Measurements from ENCODE around the gene DLG2.

DLG2 gene

DNA sequence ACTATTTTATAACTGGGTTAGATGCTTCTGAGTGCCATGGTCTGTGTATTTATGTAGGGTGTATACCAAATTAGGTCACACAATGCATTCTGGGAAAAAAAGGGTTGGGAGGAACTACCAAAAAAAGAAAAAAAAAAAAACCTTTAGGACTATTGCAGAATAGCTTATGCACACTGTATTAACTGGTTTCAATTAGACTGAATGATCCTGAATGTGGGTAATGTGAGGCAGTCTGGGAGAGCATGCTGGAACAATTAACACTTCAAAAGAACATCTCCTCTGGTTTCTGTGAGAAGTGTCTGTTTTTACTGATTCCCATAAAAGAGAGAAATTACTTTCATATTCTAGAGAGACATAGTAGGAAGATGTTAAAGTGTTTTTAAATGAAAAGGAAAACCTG is 521.3 kb downstream of the DLG2 start:
- Histone ChIP-seq H3K36me3 (ENCODE audit: control insufficient read depth, insufficient read depth, low read length) (no peaks in the 10 kb centered on the region), H3K27me3 (ENCODE audit: control insufficient read depth, insufficient read depth, low read length) (no peaks in the 10 kb centered on the region), H3K4me1 (ENCODE audit: control insufficient read depth, insufficient read depth, low read length) (no peaks in the 10 kb centered on the region), H3K9me3 (ENCODE audit: control insufficient read depth, insufficient read depth, low read length) (no peaks in the 10 kb centered on the region), H3K27ac (ENCODE audit: low read length) (no peak overlapping the region), H3K4me3 (ENCODE audit: low read length) (no peak overlapping the region)
- no peak for DNase-seq (ENCODE audit: low read depth, low spot score)

DNA sequence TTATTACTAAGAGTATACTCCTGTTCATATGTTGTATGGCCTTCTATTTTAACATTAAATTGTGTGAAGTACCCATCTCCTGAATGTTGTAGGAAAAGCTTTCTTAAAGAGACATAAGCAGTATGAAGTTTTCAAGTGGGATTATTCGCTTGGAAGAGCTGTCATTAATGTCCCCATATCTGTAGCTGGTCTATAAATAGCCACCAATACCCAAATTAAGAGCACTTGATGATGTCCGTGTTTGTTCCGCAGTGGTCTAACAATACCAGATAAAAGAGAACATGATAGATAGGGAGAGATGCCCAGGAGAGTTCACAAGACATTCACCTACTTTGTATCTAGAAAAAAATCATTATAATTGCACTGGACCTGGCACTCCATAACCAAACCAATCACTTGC is 527.6 kb downstream of the DLG2 start:
- Histone ChIP-seq H3K36me3 (ENCODE audit: control insufficient read depth, insufficient read depth, low read length) (no peaks in the 10 kb centered on the region), H3K9me3 (ENCODE audit: control insufficient read depth, insufficient read depth, low read length) (no peaks in the 10 kb centered on the region), H3K4me3 (ENCODE audit: low read length) (no peak overlapping the region), H3K27ac (ENCODE audit: low read length) (no peak overlapping the region), H3K27me3 (ENCODE audit: control insufficient read depth, insufficient read depth, low read length) (no peaks in the 10 kb centered on the region), H3K4me1 (ENCODE audit: control insufficient read depth, insufficient read depth, low read length) (no peaks in the 10 kb centered on the region)
- DNase-seq (ENCODE audit: low read depth, low spot score): no peak
- no CpG with 5 or more reads among the region's 3 CpGs for WGBS (ENCODE audit: insufficient coverage, insufficient read length)

DNA sequence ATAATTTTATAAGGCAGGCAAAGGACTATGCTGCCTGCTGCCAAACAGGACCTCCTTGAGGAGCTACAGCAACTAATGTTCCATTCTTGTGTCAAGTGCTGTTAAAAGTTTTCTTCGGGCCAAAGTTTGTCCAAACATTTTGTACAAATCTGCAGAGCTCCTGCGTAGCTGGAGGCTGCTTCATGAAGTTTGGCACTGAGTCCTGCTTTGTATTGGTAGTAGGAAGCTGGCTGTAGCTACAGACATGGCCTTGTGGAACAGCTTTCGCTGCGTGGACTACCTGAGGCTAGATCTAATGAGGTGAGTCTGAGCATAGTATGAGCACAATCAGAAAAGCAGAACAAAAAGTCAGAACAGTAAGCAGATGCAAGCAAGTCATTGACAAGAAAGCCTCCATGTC is 528.1 kb downstream of the DLG2 start:
- H3K4me1 ChIP-seq (ENCODE audit: control insufficient read depth, insufficient read depth, low read length): no peaks in the 10 kb centered on the region
- WGBS (ENCODE audit: insufficient coverage, insufficient read length): no CpG with 5 or more reads among the region's 4 CpGs
- DNase-seq (ENCODE audit: low read depth, low spot score): no peak
- no peak overlapping the region for H3K27ac ChIP-seq (ENCODE audit: low read length)
- H3K4me3 ChIP-seq (ENCODE audit: low read length): no peak overlapping the region
- H3K36me3 ChIP-seq (ENCODE audit: control insufficient read depth, insufficient read depth, low read length): no peaks in the 10 kb centered on the region
- no peaks in the 10 kb centered on the region for H3K27me3 ChIP-seq (ENCODE audit: control insufficient read depth, insufficient read depth, low read length)
- no peaks in the 10 kb centered on the region for H3K9me3 ChIP-seq (ENCODE audit: control insufficient read depth, insufficient read depth, low read length)

GRCh38 chr11:85096939-85097338 is 530.2 kb downstream of the DLG2 start:
- Histone ChIP-seq H3K27me3 (ENCODE audit: control insufficient read depth, insufficient read depth, low read length) (no peaks in the 10 kb centered on the region), H3K4me1 (ENCODE audit: control insufficient read depth, insufficient read depth, low read length) (no peaks in the 10 kb centered on the region), H3K27ac (ENCODE audit: low read length) (no peak overlapping the region), H3K36me3 (ENCODE audit: control insufficient read depth, insufficient read depth, low read length) (no peaks in the 10 kb centered on the region), H3K4me3 (ENCODE audit: low read length) (no peak overlapping the region), H3K9me3 (ENCODE audit: control insufficient read depth, insufficient read depth, low read length) (no peaks in the 10 kb centered on the region)
- DNase-seq (ENCODE audit: low read depth, low spot score): no peak
- WGBS (ENCODE audit: insufficient coverage, insufficient read length): no CpG with 5 or more reads among the region's 6 CpGs

- DNase-seq (ENCODE audit: low read depth, low spot score): no peak
- H3K27me3 ChIP-seq (ENCODE audit: control insufficient read depth, insufficient read depth, low read length): no peaks in the 10 kb centered on the region
Observed at GRCh38 chr11:85095239-85095638, 531.9 kb downstream of the DLG2 start.

GRCh38 chr11:85094795-85095194 is 532.3 kb downstream of the DLG2 start:
- no peaks in the 10 kb centered on the region for H3K9me3 ChIP-seq (ENCODE audit: control insufficient read depth, insufficient read depth, low read length)
- no peaks in the 10 kb centered on the region for H3K4me1 ChIP-seq (ENCODE audit: control insufficient read depth, insufficient read depth, low read length)
- H3K27ac ChIP-seq (ENCODE audit: low read length): no peak overlapping the region
- DNase-seq (ENCODE audit: low read depth, low spot score): no peak
- no peaks in the 10 kb centered on the region for H3K27me3 ChIP-seq (ENCODE audit: control insufficient read depth, insufficient read depth, low read length)
- no peak overlapping the region for H3K4me3 ChIP-seq (ENCODE audit: low read length)
- no peaks in the 10 kb centered on the region for H3K36me3 ChIP-seq (ENCODE audit: control insufficient read depth, insufficient read depth, low read length)
- no CpG with 5 or more reads among the region's 1 CpG for WGBS (ENCODE audit: insufficient coverage, insufficient read length)

More at GRCh38 chr11:85095239-85095638, 531.9 kb downstream of the DLG2 start:
- Histone ChIP-seq H3K36me3 (ENCODE audit: control insufficient read depth, insufficient read depth, low read length) (no peaks in the 10 kb centered on the region), H3K9me3 (ENCODE audit: control insufficient read depth, insufficient read depth, low read length) (no peaks in the 10 kb centered on the region), H3K4me1 (ENCODE audit: control insufficient read depth, insufficient read depth, low read length) (no peaks in the 10 kb centered on the region), H3K27ac (ENCODE audit: low read length) (no peak overlapping the region), H3K4me3 (ENCODE audit: low read length) (no peak overlapping the region)

DNA sequence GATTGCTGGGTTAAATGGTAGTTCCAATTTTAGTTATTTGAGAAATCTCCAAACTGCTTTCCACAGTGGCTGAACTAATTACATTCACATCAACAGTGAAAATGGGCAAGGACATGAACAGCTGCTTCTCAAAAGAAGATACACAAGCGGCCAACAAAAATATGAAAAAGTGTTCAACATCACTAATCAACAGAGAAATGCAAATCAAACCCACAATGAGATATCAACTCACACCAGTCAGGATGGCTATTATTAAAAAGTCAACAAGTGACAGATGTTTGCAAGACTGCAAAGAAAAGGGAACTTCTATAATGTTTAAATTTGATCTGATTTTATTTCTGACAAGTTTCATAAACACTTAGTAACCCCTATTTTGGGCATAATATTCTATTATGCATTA is 537.5 kb downstream of the DLG2 start:
- no peak overlapping the region for H3K4me3 ChIP-seq (ENCODE audit: low read length)
- no peak overlapping the region for H3K27ac ChIP-seq (ENCODE audit: low read length)
- H3K27me3 ChIP-seq (ENCODE audit: control insufficient read depth, insufficient read depth, low read length): no peaks in the 10 kb centered on the region
- no peaks in the 10 kb centered on the region for H3K4me1 ChIP-seq (ENCODE audit: control insufficient read depth, insufficient read depth, low read length)
- no CpG with 5 or more reads among the region's 1 CpG for WGBS (ENCODE audit: insufficient coverage, insufficient read length)
- no peaks in the 10 kb centered on the region for H3K36me3 ChIP-seq (ENCODE audit: control insufficient read depth, insufficient read depth, low read length)
- no peaks in the 10 kb centered on the region for H3K9me3 ChIP-seq (ENCODE audit: control insufficient read depth, insufficient read depth, low read length)
- DNase-seq (ENCODE audit: low read depth, low spot score): no peak

DNA sequence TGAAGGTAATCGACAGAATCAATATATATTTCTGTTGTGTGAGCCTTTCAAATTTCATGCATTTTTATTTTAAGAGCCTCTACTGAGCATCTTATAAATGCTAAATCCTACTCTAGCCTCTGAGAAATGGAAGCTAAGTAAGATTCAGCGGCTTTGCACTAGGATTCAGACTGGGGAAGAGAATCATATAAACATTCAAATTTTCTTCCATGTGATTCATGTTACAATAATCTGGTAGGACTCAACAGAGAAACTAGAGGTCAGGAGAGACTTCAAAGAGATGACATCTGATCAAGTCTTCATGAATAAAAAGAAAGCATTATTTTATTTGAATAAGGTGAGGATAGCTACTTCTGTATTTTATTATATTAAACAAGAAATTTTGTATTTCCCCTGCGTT is 538.9 kb downstream of the DLG2 start:
- Histone ChIP-seq H3K4me1 (ENCODE audit: control insufficient read depth, insufficient read depth, low read length) (no peaks in the 10 kb centered on the region), H3K27me3 (ENCODE audit: control insufficient read depth, insufficient read depth, low read length) (no peaks in the 10 kb centered on the region), H3K4me3 (ENCODE audit: low read length) (no peak overlapping the region), H3K9me3 (ENCODE audit: control insufficient read depth, insufficient read depth, low read length) (no peaks in the 10 kb centered on the region), H3K27ac (ENCODE audit: low read length) (no peak overlapping the region), H3K36me3 (ENCODE audit: control insufficient read depth, insufficient read depth, low read length) (no peaks in the 10 kb centered on the region)
- DNase-seq (ENCODE audit: low read depth, low spot score): no peak
- no CpG with 5 or more reads among the region's 3 CpGs for WGBS (ENCODE audit: insufficient coverage, insufficient read length)

DNA sequence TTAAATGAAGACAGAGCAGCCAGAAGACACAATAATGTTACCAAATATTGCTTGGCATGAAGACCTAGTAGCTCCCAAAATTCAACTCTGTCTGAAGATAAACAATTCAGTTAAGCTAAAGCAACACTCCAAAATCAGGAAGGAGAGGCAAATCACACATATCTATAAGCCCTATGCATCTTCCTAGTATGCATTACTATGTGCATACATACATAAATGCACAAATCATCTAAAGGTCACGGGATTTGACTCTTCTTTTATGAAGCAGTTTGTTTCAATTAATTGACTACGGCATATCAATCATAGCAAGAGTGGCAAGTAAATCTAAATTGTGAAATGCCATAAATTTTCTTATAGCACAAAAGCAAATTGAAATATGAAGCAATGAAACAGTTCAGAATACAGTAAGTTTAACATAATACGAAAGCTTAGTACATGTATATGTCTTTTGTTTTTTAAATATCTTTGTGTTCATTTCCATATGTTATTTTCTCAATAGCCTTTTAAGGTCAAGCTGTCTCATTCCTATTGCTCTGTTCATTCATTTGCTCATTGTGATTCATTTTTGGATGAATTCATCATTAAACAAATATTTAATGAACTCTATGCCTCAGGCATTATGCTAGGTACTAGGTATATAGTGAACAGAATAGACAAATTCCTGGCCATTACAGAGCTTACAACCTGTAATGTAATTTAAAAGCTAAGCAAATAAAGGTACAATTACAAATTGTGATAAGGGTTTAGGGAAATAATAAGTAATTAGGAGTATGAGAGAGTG is 540.5 kb downstream of the DLG2 start:
- Histone ChIP-seq H3K4me1 (ENCODE audit: control insufficient read depth, insufficient read depth, low read length) (no peaks in the 10 kb centered on the region), H3K27ac (ENCODE audit: low read length) (no peak overlapping the region), H3K27me3 (ENCODE audit: control insufficient read depth, insufficient read depth, low read length) (no peaks in the 10 kb centered on the region), H3K9me3 (ENCODE audit: control insufficient read depth, insufficient read depth, low read length) (no peaks in the 10 kb centered on the region), H3K4me3 (ENCODE audit: low read length) (no peak overlapping the region), H3K36me3 (ENCODE audit: control insufficient read depth, insufficient read depth, low read length) (no peaks in the 10 kb centered on the region)
- DNase-seq (ENCODE audit: low read depth, low spot score): no peak
- WGBS (ENCODE audit: insufficient coverage, insufficient read length): no CpG with 5 or more reads among the region's 3 CpGs

DNA sequence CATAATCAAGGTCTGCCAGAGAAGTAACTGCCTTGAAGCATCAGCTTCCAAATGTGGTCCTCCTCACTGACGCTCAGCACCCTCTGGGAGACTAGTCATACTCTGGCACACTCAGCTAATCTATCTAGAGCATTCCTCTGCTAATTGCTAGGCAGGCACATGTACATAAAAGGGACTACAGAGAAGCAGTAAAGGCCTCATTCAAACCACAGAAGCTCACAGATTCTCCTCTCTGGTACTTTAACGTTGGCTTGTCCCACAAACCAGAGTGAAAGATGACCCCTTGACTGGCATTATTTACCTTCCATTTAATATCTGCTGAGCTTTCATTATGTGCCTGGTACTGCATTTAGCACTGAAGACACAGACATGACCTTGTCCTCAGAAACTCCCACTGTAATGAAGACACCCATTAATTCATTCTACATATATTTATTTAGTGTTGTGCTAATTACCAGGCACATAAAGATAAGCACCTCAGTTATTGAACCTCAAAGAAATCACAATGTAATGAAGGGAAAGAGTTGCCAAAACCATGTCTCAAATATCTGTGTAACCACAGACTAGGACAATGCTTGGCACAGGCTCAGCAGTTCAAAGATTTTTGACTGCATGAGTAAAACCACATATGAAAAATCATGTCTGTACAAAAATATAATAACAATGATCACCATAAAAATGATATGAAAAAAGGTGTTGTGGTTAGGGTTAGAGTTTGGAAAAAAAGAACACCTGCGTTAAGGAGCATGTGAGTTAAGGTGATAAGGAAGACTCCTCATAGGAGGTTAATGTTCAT is 550.4 kb downstream of the DLG2 start:
- Histone ChIP-seq H3K36me3 (ENCODE audit: control insufficient read depth, insufficient read depth, low read length) (no peaks in the 10 kb centered on the region), H3K4me1 (ENCODE audit: control insufficient read depth, insufficient read depth, low read length) (no peaks in the 10 kb centered on the region), H3K4me3 (ENCODE audit: low read length) (no peak overlapping the region), H3K27me3 (ENCODE audit: control insufficient read depth, insufficient read depth, low read length) (no peaks in the 10 kb centered on the region), H3K9me3 (ENCODE audit: control insufficient read depth, insufficient read depth, low read length) (no peaks in the 10 kb centered on the region), H3K27ac (ENCODE audit: low read length) (no peak overlapping the region)
- WGBS (ENCODE audit: insufficient coverage, insufficient read length): 100% methylated on average over 1 of the region's 3 CpGs
- no peak for DNase-seq (ENCODE audit: low read depth, low spot score)

- no peak for DNase-seq (ENCODE audit: low read depth, low spot score)
- WGBS (ENCODE audit: insufficient coverage, insufficient read length): no CpG with 5 or more reads among the region's 1 CpG
Observed at GRCh38 chr11:85062659-85063058, 564.5 kb downstream of the DLG2 start.

More at GRCh38 chr11:85062659-85063058, 564.5 kb downstream of the DLG2 start:
- no peak overlapping the region for H3K27ac ChIP-seq (ENCODE audit: low read length)
- no peak overlapping the region for H3K4me3 ChIP-seq (ENCODE audit: low read length)
- no peaks in the 10 kb centered on the region; the same call in 1 of the 2 replicates for H3K4me1 ChIP-seq (ENCODE audit: control insufficient read depth, insufficient read depth, low read length)
- no peaks in the 10 kb centered on the region for H3K9me3 ChIP-seq (ENCODE audit: control insufficient read depth, insufficient read depth, low read length)
- no peaks in the 10 kb centered on the region for H3K36me3 ChIP-seq (ENCODE audit: control insufficient read depth, insufficient read depth, low read length)
- H3K27me3 ChIP-seq (ENCODE audit: control insufficient read depth, insufficient read depth, low read length): no peaks in the 10 kb centered on the region

Data from iPS DF 6.9 (cell line).